ENCODE measurements around the gene CHRM1. TPM values are rescaled to one million over a fixed set of nuclear protein-coding genes. Genes with fewer than 3 reads are reported as not detected.

The CHRM1 gene
- total RNA-seq, 1 experiment from 2014 or later, result 0.10 TPM

GRCh38 chr11:62910141-62910882, 10.9 kb downstream of the CHRM1 start:
- Histone ChIP-seq H3K4me1 (ENCODE audit: control insufficient read depth in 1 of 2, insufficient read depth in 2 of 2, low read length in 2 of 2) (peaks cover 9 to 18% of the 10 kb centered on the region in 2 experiments; a peak in 3 of 4 replicates), H3K79me2 (ENCODE audit: insufficient read depth, low read length) (no peaks in the 10 kb centered on the region), H3K9ac (ENCODE audit: low read length) (no peak overlapping the region), H3K36me3 (ENCODE audit: control insufficient read depth in 1 of 2, insufficient read depth in 2 of 2, low read length in 2 of 2) (no peaks in the 10 kb centered on the region), H3K4me2 (ENCODE audit: low read length) (no peak overlapping the region), H4K20me1 (ENCODE audit: insufficient read depth) (no peaks in the 10 kb centered on the region), H3K4me3 (replicated peaks in 1 of 2; ENCODE audit: low read depth in 1 of 2, low read length in 2 of 2) (no peak overlapping the region), H3K9me2 (ENCODE audit: insufficient read depth) (no peaks in the 10 kb centered on the region), H3K27ac (ENCODE audit: low read depth, low read length) (no peak overlapping the region), H2AFZ (ENCODE audit: low read depth, low read length, poor library complexity, severe bottlenecking) (no peak overlapping the region), H3K27me3 (ENCODE audit: insufficient read depth, low read length) (no peaks in the 10 kb centered on the region), H3K9me3 (ENCODE audit: control insufficient read depth in 1 of 2, insufficient read depth in 1 of 2, low read depth in 1 of 2, low read length in 2 of 2) (no peaks in the 10 kb centered on the region)
- CTCF ChIA-PET, result interaction anchor here (1.2 to 12.2 kb wide), 3 partner anchors 11 to 111 kb away, joined by 3 to 285 read pairs (median 8); partner anchors contain the start of gene CHRM1
- intact Hi-C loops (cut with micrococcal nuclease), result no loop called here
- no peak for TF ChIP-seq ZBTB33 (IDR thresholded peaks at IDR 0.05; ENCODE audit: extremely low read depth, insufficient replicate concordance, low read length)
- RAD21 ChIA-PET (ENCODE audit: low non-redundant PET in 1 of 2, low total read pairs in 2 of 2, uncharacterized antibody in 2 of 2, unreplicated experiment in 2 of 2), result interaction anchor here in 1 of 2 experiments (1.4 kb wide), 1 partner anchor 114 kb away, joined by 4 read pairs; no protein-coding TSS in a partner anchor
- no TSS peak for BruUV-seq (replicated peaks)
- DNase-seq (ENCODE audit: low read depth, low spot score), result no peak
- ATAC-seq, result no peak
- POLR2A ChIA-PET, result no interaction called here

DNA sequence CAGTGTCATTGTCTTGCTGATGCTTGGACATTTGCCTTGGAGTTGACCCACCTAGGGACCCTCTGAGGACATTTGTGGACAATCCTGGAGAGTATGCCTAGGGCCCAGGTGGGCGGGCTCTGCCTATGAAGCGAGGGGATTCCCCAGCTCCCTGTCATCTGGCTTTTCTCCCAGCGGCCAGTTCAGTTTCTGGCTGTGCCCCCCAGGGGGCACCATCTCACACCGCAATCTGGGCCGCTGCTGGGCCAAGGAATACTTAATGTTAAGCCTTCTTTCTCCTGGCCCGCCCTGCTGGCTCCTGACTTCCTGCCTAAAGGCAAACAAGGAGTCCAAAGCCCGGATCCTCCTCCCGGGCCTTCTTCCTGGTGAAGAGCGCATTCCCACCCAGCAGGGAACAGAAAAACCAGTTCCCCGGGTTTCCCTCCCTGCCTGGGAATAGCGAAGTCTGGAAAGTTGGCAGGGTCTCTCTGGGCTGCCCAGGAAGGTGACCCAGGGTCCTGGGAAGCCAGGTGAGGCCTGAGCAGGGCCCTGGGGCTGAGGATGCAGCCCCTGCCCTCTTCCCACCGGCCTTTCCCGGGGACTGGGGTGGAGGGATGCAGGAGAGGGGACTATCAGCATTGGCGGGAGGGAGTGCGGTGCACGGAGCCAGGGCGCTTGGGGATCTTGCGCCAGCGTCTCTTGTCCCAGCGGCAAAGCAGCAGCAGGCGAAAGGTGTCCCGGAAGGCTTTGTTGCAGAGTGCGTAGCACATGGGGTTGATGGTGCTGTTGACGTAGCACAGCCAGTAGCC, 11.9 kb downstream of the CHRM1 start:
- ChIA-PET RAD21 (ENCODE audit: low non-redundant PET in 1 of 2, low total read pairs in 2 of 2, uncharacterized antibody in 2 of 2, unreplicated experiment in 2 of 2) (interaction anchor here (0.5 to 0.9 kb wide), 4 partner anchors 66 to 480 kb away, joined by 3 to 8 read pairs (median 4); no protein-coding TSS in a partner anchor), CTCF (interaction anchor here (0.6 to 12.2 kb wide), 15 partner anchors 12 to 305 kb away, joined by 3 to 285 read pairs (median 3); partner anchors contain the start of gene CHRM1), POLR2A (no interaction called here)
- intact Hi-C loops (cut with micrococcal nuclease), result loop anchor here (1.0 kb wide), 2 partner anchors 66 to 303 kb away; no protein-coding TSS in a partner anchor
- 0 out of 2 replicates have a peak overlapping the region, but pooled peaks have one; percentile 1 for H3K9ac ChIP-seq (ENCODE audit: low read length)
- ATAC-seq, result peak; percentile 75
- peak overlapping the region; percentile 3; the same call in 1 of the 2 replicates for H3K27ac ChIP-seq (ENCODE audit: low read depth, low read length)
- H3K4me3 ChIP-seq (replicated peaks in 1 of 2; ENCODE audit: low read depth in 1 of 2, low read length in 2 of 2), result no peak overlapping the region
- no peaks in the 10 kb centered on the region for H3K9me2 ChIP-seq (ENCODE audit: insufficient read depth)
- H2AFZ ChIP-seq (ENCODE audit: low read depth, low read length, poor library complexity, severe bottlenecking), result peak overlapping the region; percentile 18
- peaks cover 9 to 18% of the 10 kb centered on the region in 2 experiments; a peak in 3 of 4 replicates for H3K4me1 ChIP-seq (ENCODE audit: control insufficient read depth in 1 of 2, insufficient read depth in 2 of 2, low read length in 2 of 2)
- H3K79me2 ChIP-seq (ENCODE audit: insufficient read depth, low read length), result no peaks in the 10 kb centered on the region
- no TSS peak for BruUV-seq (replicated peaks)
- no peaks in the 10 kb centered on the region for H3K9me3 ChIP-seq (ENCODE audit: control insufficient read depth in 1 of 2, insufficient read depth in 1 of 2, low read depth in 1 of 2, low read length in 2 of 2)
- no peaks in the 10 kb centered on the region for H3K27me3 ChIP-seq (ENCODE audit: insufficient read depth, low read length)
- no peaks in the 10 kb centered on the region for H3K36me3 ChIP-seq (ENCODE audit: control insufficient read depth in 1 of 2, insufficient read depth in 2 of 2, low read length in 2 of 2)
- peak overlapping the region; percentile 30 for H3K4me2 ChIP-seq (ENCODE audit: low read length)
- TF ChIP-seq CBX3 (IDR thresholded peaks at IDR 0.05; ENCODE audit: low read depth), result no peak
- TF ChIP-seq RAD21 (IDR thresholded peaks at IDR 0.05; ENCODE audit: low read depth), result peak; percentile 86
- peak; percentile 77 to 90 (median 87) for TF ChIP-seq CTCF (IDR thresholded peaks at IDR 0.05 in 2 of 3, conservative IDR thresholded peaks at IDR 0.05 in 1 of 3; ENCODE audit: borderline replicate concordance in 1 of 3, insufficient read depth in 1 of 3, low read depth in 2 of 3, low read length in 2 of 3)
- H4K20me1 ChIP-seq (ENCODE audit: insufficient read depth), result no peaks in the 10 kb centered on the region
- DNase-seq (ENCODE audit: low read depth, low spot score), result peak; percentile 47
